ENCODE results near the gene MAD2L1BP. TPM values are rescaled to one million over a fixed set of nuclear protein-coding genes. Genes with fewer than 3 reads are reported as not detected.
"Not testable (repeated sequence)": the region's sequence is repeated elsewhere in the genome, so short reads cannot be mapped to it uniquely, and the experiment has no call there.

The MAD2L1BP gene
- total RNA-seq, result 10 to 100 TPM; 24.4 to 25.6 (median 25.0) TPM
- polyA plus RNA-seq, result 21.6 TPM
- long read RNA-seq, donor 1, transcript MAD2L1BP-201 (3 exons, 1,301 nt), result major isoform, 36 of 37 reads
- long read RNA-seq, donor 1, partial matches to known transcripts, result 1 of 37 reads
- long read RNA-seq, donor 1, other reads (novel, unspliced or antisense), result 0 of 37 reads
- long read RNA-seq, donor 2, transcript MAD2L1BP-201 (3 exons, 1,301 nt), result major isoform, 12 of 13 reads
- long read RNA-seq, donor 2, partial matches to known transcripts, result 1 of 13 reads
- long read RNA-seq, donor 2, other reads (novel, unspliced or antisense), result 0 of 13 reads
- long read RNA-seq, donor 3, transcript MAD2L1BP-201 (3 exons, 1,301 nt), result major isoform, 51 of 56 reads
- long read RNA-seq, donor 3, partial matches to known transcripts, result 4 of 56 reads
- long read RNA-seq, donor 3, other reads (novel, unspliced or antisense), result 1 of 56 reads
- long read RNA-seq, donor 4, transcript MAD2L1BP-201 (3 exons, 1,301 nt), result major isoform, 17 of 17 reads
- long read RNA-seq, donor 4, partial matches to known transcripts, result 0 of 17 reads
- long read RNA-seq, donor 4, other reads (novel, unspliced or antisense), result 0 of 17 reads

- Histone ChIP-seq H3K27ac (ENCODE audit: low read length) (peak within 1 kb of the TSS; percentile 99), H3K4me3 (ENCODE audit: low read length) (peak within 1 kb of the TSS; percentile 97), H3K4me1 (ENCODE audit: control insufficient read depth, insufficient read depth, low read length) (peaks cover 6% of the 10 kb centered on the region), H3K9me3 (ENCODE audit: control insufficient read depth, low read length) (no peaks in the 10 kb centered on the region), H3K27me3 (ENCODE audit: control insufficient read depth, insufficient read depth) (no peaks in the 10 kb centered on the region)
- intact Hi-C loops (cut with DNase I), result no loop called here
- peak; percentile 91 to 95 for ATAC-seq
- WGBS, result 3% methylated on average over 48 of the region's 48 CpGs
- DNase-seq, result peak; percentile 85 to 94 (median 93)
Observed at GRCh38 chr6:43635387-43636307, at the start of gene MAD2L1BP. MAD2L1BP (plus strand) TSS chr6:43635840; CDS start chr6:43635876, 36 bp downstream.

- Histone ChIP-seq H3K4me3 (ENCODE audit: low read length) (no peak overlapping the region), H3K9me3 (ENCODE audit: control insufficient read depth, low read length) (no peaks in the 10 kb centered on the region), H3K27me3 (ENCODE audit: control insufficient read depth, insufficient read depth) (no peaks in the 10 kb centered on the region), H3K27ac (ENCODE audit: low read length) (no peak overlapping the region), H3K4me1 (ENCODE audit: control insufficient read depth, insufficient read depth, low read length) (no peaks in the 10 kb centered on the region)
- DNase-seq, result no peak
- intact Hi-C loops (cut with DNase I), result no loop called here
- no peak for ATAC-seq
- 97% methylated on average over 5 of the region's 5 CpGs for WGBS
Observed at GRCh38 chr6:43588194-43588593, 47.4 kb upstream of the MAD2L1BP start.

GRCh38 chr6:43589564-43589963, 46.1 kb upstream of the MAD2L1BP start:
- ATAC-seq; DNase-seq; H3K4me1 ChIP-seq (ENCODE audit: control insufficient read depth, insufficient read depth, low read length); H3K27me3 ChIP-seq (ENCODE audit: control insufficient read depth, insufficient read depth); H3K9me3 ChIP-seq (ENCODE audit: control insufficient read depth, low read length); H3K4me3 ChIP-seq (ENCODE audit: low read length); intact Hi-C loops (cut with DNase I); H3K27ac ChIP-seq (ENCODE audit: low read length): not testable (repeated sequence)
- WGBS, result 96% methylated on average over 1 of the region's 1 CpG

GRCh38 chr6:43593938-43594337, 41.7 kb upstream of the MAD2L1BP start:
- Histone ChIP-seq H3K9me3 (ENCODE audit: control insufficient read depth, low read length) (no peaks in the 10 kb centered on the region), H3K4me1 (ENCODE audit: control insufficient read depth, insufficient read depth, low read length) (no peaks in the 10 kb centered on the region), H3K4me3 (ENCODE audit: low read length) (no peak overlapping the region), H3K27me3 (ENCODE audit: control insufficient read depth, insufficient read depth) (no peaks in the 10 kb centered on the region), H3K27ac (ENCODE audit: low read length) (no peak overlapping the region)
- ATAC-seq, result no peak
- 61% methylated on average over 1 of the region's 1 CpG for WGBS
- intact Hi-C loops (cut with DNase I), result no loop called here
- DNase-seq, result no peak

- no peaks in the 10 kb centered on the region for H3K4me1 ChIP-seq (ENCODE audit: control insufficient read depth, insufficient read depth, low read length)
- no peak overlapping the region for H3K27ac ChIP-seq (ENCODE audit: low read length)
- no peaks in the 10 kb centered on the region for H3K9me3 ChIP-seq (ENCODE audit: control insufficient read depth, low read length)
- H3K27me3 ChIP-seq (ENCODE audit: control insufficient read depth, insufficient read depth), result no peaks in the 10 kb centered on the region
- no peak for ATAC-seq
- no peak for DNase-seq
- 97% methylated on average over 2 of the region's 2 CpGs for WGBS
- no peak overlapping the region for H3K4me3 ChIP-seq (ENCODE audit: low read length)
- intact Hi-C loops (cut with DNase I), result no loop called here
Observed at GRCh38 chr6:43600595-43600994, 35.0 kb upstream of the MAD2L1BP start.

- Histone ChIP-seq H3K27ac (ENCODE audit: low read length) (no peak overlapping the region), H3K4me1 (ENCODE audit: control insufficient read depth, insufficient read depth, low read length) (no peaks in the 10 kb centered on the region), H3K4me3 (ENCODE audit: low read length) (no peak overlapping the region), H3K27me3 (ENCODE audit: control insufficient read depth, insufficient read depth) (no peaks in the 10 kb centered on the region), H3K9me3 (ENCODE audit: control insufficient read depth, low read length) (no peaks in the 10 kb centered on the region)
- intact Hi-C loops (cut with DNase I), result no loop called here
- no peak for DNase-seq
- ATAC-seq, result no peak
- WGBS, result 95% methylated on average over 2 of the region's 2 CpGs
Observed at GRCh38 chr6:43604174-43604573, 31.5 kb upstream of the MAD2L1BP start.

- DNase-seq, result no peak
- Histone ChIP-seq H3K27ac (ENCODE audit: low read length) (no peak overlapping the region), H3K4me1 (ENCODE audit: control insufficient read depth, insufficient read depth, low read length) (no peaks in the 10 kb centered on the region), H3K4me3 (ENCODE audit: low read length) (no peak overlapping the region), H3K27me3 (ENCODE audit: control insufficient read depth, insufficient read depth) (no peaks in the 10 kb centered on the region), H3K9me3 (ENCODE audit: control insufficient read depth, low read length) (no peaks in the 10 kb centered on the region)
- 84% methylated on average over 2 of the region's 2 CpGs for WGBS
- ATAC-seq, result no peak
- intact Hi-C loops (cut with DNase I), result no loop called here
Observed at GRCh38 chr6:43606019-43606418, 29.6 kb upstream of the MAD2L1BP start.

- no peak overlapping the region for H3K27ac ChIP-seq (ENCODE audit: low read length)
- peak in 2 of 3 donors; percentile 64 to 81 for DNase-seq
- WGBS, result 6% methylated on average over 5 of the region's 5 CpGs
Observed at GRCh38 chr6:43608310-43608763, 27.3 kb upstream of the MAD2L1BP start.

GRCh38 chr6:43608807-43609206, 26.8 kb upstream of the MAD2L1BP start:
- Histone ChIP-seq H3K27me3 (ENCODE audit: control insufficient read depth, insufficient read depth) (no peaks in the 10 kb centered on the region), H3K4me3 (ENCODE audit: low read length) (no peak overlapping the region), H3K27ac (ENCODE audit: low read length) (no peak overlapping the region), H3K4me1 (ENCODE audit: control insufficient read depth, insufficient read depth, low read length) (no peaks in the 10 kb centered on the region), H3K9me3 (ENCODE audit: control insufficient read depth, low read length) (no peaks in the 10 kb centered on the region)
- intact Hi-C loops (cut with DNase I), result no loop called here
- 50% methylated on average over 1 of the region's 1 CpG for WGBS
- no peak for DNase-seq
- no peak for ATAC-seq

More at GRCh38 chr6:43608310-43608763, 27.3 kb upstream of the MAD2L1BP start:
- Histone ChIP-seq H3K4me1 (ENCODE audit: control insufficient read depth, insufficient read depth, low read length) (no peaks in the 10 kb centered on the region), H3K27me3 (ENCODE audit: control insufficient read depth, insufficient read depth) (no peaks in the 10 kb centered on the region), H3K9me3 (ENCODE audit: control insufficient read depth, low read length) (no peaks in the 10 kb centered on the region), H3K4me3 (ENCODE audit: low read length) (no peak overlapping the region)
- peak; percentile 43 to 80 for ATAC-seq
- intact Hi-C loops (cut with DNase I), result no loop called here

GRCh38 chr6:43609402-43609801, 26.2 kb upstream of the MAD2L1BP start:
- WGBS, result 96% methylated on average over 1 of the region's 1 CpG
- intact Hi-C loops (cut with DNase I), result no loop called here
- no peaks in the 10 kb centered on the region for H3K9me3 ChIP-seq (ENCODE audit: control insufficient read depth, low read length)
- DNase-seq, result no peak
- no peak overlapping the region for H3K27ac ChIP-seq (ENCODE audit: low read length)
- ATAC-seq, result no peak
- H3K4me1 ChIP-seq (ENCODE audit: control insufficient read depth, insufficient read depth, low read length), result no peaks in the 10 kb centered on the region
- no peak overlapping the region for H3K4me3 ChIP-seq (ENCODE audit: low read length)
- no peaks in the 10 kb centered on the region for H3K27me3 ChIP-seq (ENCODE audit: control insufficient read depth, insufficient read depth)

- Histone ChIP-seq H3K4me3 (ENCODE audit: low read length) (no peak overlapping the region), H3K9me3 (ENCODE audit: control insufficient read depth, low read length) (no peaks in the 10 kb centered on the region), H3K27ac (ENCODE audit: low read length) (no peak overlapping the region), H3K4me1 (ENCODE audit: control insufficient read depth, insufficient read depth, low read length) (no peaks in the 10 kb centered on the region), H3K27me3 (ENCODE audit: control insufficient read depth, insufficient read depth) (no peaks in the 10 kb centered on the region)
- ATAC-seq (no peak), DNase-seq (no peak)
- WGBS, result 94% methylated on average over 5 of the region's 5 CpGs
- intact Hi-C loops (cut with DNase I), result no loop called here
Observed at GRCh38 chr6:43610431-43610830, 25.2 kb upstream of the MAD2L1BP start.

All from right cardiac atrium (tissue), 5 donors.